Superior temporal gyrus (tissue), 1 donor: ENCODE results near the gene ACTMAP.
"Not testable (repeated sequence)": the region's sequence is repeated elsewhere in the genome, so short reads cannot be mapped to it uniquely, and the experiment has no call there.

Experiments used
- DNase-seq: peaks from one replicate; pipeline ENCODE4 v3.0.0-alpha.2; 2016; ENCODE audit errors: extremely low spot score

The ACTMAP gene

DNA sequence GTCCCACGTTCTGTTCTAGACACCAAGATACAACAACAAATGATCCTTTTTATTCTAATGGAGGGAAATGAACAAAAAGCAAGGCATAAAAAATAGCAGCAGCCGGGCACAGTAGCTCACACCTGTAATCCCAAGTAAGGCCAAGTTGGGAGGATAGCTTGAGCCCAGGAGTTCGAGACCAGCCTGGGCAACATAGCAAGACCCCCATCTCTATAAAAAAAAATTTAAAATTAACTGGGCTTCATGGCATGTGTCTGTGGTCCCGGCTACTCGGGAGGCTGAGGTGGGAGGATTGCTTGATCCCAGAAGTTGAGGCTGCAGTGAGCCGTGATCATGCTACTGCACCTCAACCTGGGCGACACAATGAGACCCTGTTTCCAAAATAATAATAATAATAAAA, 26.1 kb upstream of the ACTMAP start:
- no peak for DNase-seq

DNA sequence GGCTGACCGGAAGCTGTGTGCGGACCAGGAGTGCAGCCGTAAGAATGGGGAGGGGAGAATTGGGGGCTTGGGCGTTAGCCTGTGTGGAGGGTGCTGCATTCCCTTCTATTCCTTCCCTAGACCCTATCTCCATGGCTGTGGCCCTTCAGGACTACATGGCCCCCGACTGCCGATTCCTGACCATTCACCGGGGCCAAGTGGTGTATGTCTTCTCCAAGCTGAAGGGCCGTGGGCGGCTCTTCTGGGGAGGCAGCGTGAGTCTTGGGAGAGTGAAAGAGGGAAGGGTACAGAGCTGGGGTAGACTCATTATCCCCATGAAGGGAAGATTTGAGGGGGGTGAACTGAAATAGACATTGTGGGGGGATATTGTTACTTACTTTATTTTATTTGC, 25.4 kb upstream of the ACTMAP start:
- DNase-seq, result no peak

DNA sequence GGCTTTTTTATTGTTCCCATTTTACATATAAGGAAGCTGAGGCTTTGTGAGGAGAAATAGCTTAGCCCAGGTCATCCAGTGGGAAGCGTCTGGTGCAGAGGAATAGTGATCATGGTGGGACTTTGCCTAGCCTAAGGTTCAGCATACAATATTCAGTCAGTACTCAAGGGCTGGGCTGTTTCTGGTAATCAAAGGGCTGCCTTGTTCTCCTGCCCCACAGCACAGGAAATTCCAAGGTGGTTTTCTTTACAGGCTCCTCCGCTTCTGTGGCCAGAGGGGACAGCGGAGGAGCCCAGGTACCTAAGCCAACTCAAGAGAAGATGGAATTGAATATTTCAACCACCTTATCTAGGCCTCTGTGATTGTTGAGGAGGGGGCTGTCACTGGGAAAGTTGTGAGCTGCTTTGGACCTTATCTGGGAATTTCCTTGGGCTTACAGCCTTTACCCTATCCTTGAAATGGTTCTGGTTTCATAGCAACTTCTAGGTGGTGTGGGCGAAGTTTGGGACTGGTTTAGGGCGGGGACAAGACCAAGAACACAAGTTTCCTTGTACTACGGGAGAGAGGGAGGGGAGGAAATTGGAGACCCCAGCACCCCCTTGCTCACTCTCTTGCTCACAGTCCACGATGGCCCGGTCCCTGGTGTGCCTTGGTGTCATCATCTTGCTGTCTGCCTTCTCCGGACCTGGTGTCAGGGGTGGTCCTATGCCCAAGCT, 24.8 kb upstream of the ACTMAP start, which contains the start of gene MIA:
TSS of gene MIA (plus strand) at position 606 of the 716 bp plus-strand sequence. CDS start at position 628, 22 bp downstream.
- no peak for DNase-seq

DNA sequence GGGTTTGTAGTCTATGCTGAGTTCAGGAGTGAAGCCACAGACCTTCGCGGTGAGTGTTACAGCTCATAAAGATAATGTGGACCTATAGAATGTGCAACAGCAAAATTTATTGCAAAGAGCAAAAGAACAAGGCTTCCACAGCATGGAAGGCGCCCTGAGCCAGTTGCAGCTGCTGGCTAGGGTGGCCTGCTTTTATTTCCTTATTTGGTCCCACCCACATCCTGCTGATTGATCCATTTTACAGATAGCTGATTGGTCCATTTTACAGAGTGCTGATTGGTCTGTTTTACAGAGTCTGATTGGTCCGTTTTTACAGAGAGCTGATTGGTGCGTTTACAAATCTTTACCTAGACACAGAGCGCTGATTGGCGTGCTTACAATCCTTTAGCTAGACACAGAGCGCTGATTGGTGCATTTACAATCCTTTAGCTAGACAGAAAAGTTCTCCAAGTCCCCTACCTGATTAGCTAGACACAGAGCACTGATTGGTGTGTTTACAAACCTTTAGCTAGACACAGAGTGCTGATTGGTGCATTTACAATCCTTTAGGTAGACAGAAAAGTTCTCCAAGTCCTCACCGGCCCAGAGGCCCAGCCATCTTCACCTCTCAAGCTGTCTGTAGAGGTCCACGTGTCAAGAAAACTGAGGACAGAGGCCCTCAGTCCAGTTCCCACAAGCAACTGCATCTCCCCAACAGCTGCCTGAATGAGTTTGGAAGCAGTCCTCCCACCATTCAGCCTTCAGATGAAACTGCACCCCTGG, 21.0 kb upstream of the ACTMAP start:
- DNase-seq, result not testable (repeated sequence)

DNA sequence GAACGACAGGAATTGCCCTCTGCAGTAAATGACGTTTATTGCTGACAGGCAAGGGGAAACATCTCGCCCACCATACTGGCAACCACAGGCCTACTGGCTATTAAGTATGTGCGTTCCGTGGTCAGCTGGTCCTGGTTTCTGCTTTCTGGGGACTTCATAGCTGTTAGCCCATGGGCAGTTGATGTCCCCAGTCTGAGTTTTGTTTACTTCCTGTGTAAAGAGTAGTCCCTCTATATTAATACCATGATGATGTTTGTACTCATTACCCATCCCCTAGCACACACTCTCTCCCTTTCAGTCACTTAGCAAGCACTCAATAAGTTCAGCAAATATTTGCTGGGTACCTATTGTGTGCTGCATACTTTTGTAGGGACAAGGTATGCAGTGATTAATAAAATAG, 18.6 kb upstream of the ACTMAP start:
- DNase-seq, result no peak

DNA sequence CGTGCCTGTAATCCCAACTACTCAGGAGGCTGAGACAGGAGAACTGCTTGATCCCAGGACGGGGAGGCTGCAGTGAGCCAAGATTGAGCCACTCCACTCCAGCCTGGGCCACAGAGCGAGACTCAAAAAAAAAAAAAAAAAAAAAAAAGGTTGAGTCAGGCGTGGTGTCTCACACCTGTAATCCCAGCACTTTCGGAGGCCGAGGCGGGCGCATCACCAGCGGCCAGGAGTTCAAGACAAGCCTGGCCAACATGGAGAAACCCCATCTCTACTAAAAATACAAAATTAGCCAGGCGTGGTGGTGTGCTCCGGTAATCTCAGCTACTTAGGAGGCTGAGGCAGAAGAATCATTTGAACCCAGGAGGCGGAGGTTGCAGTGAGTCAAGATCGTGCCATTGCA, 16.1 kb upstream of the ACTMAP start:
- not testable (repeated sequence) for DNase-seq

DNA sequence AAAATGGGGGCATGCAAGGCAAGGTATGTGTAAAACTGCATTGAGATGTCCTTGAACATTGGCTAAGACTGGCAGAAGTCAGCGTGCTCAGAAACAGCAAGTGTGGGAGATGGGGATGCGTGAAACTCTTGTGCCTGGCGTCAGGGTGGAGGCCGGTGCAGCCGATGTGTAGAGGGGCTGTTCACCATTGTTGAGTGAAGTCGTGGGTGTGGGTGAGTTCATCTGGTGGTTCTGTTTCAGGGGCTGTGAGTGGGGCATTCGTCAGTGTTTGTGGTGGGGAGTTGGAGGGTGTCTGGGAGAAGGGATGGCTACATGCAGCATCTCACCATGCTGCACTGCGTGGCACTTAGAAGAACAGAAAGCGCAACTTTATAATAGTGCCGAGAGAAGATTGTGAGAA, 13.7 kb upstream of the ACTMAP start:
- DNase-seq, result no peak

DNA sequence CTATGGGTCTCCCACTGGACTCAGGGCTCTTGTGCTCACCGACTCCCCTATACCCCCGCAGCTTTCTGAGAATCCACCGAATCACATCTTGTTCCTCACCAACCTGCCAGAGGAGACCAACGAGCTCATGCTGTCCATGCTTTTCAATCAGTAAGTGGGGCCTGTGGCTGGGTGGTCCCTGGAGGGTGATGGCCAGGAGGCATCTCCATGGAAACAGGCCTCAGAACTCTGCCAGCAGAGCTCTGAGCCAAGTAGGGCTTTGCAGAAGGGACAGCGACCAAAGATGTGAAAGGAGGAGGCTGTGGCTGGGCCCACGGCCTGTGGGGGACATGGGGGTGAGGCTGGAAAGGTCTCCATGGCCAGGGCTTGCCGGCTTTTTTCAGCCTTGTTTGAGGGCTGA, 13.2 kb upstream of the ACTMAP start:
- no peak for DNase-seq

DNA sequence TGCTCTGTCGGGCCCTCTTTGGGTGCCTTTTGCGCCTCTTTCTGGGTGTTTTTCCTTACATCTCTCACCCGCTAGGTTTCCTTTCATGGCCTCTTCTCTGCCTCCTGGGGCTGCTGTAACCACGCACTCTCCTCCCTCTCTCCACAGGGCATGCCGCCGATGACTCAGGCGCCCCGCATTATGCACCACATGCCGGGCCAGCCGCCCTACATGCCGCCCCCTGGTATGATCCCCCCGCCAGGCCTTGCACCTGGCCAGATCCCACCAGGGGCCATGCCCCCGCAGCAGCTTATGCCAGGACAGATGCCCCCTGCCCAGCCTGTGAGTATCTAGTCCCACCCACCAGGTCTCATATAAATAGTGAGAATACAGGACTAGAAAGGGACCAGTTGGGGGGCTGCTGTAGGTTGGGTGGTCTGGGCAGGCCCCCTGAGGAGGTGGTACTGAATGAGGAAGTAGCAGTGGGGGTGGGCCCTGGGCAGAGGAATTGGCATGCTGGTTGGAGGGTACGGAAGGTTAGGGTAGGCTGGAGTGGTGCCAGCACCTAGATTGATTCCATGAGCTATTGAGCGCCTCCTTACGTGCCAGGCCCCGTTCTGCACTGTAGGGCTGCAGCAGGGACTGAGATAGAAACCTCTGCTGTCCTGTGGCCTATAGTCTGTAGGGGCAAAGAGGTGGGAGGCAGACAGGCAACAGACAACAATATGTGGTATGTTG, 12.6 kb upstream of the ACTMAP start:
- no peak for DNase-seq

DNA sequence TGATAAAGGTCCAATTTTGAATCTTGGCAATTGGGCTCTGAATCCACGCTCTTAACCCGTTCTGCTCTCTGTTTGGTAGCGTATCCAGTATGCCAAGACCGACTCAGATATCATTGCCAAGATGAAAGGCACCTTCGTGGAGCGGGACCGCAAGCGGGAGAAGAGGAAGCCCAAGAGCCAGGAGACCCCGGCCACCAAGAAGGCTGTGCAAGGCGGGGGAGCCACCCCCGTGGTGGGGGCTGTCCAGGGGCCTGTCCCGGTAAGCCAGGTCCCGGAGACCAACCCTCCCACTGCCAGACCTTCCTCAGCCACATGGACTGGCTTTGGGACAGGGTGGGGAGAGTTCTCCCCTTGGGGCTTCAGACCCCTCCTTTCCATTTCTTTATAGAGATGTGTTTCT, 9.1 kb upstream of the ACTMAP start:
- DNase-seq, result no peak

DNA sequence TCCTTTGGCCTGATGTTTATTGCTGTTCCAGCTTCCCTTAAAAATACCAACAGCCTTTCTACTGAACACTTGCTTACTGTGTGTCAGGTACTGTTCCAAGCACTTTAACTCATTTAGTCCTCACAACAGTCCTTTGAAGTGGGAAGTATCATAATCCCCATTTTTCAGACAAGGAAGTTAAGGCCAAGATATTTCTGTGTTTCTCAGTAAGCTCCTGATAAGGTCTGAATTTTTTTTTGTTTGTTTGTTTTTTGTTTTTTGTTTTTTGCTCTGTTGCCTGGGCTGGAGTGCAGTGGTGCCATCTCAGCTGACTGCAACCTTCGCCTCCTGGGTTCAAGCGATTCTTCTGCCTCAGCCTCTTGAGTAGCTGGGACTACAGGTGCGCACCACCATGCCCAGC, 8.2 kb upstream of the ACTMAP start:
- no peak for DNase-seq

DNA sequence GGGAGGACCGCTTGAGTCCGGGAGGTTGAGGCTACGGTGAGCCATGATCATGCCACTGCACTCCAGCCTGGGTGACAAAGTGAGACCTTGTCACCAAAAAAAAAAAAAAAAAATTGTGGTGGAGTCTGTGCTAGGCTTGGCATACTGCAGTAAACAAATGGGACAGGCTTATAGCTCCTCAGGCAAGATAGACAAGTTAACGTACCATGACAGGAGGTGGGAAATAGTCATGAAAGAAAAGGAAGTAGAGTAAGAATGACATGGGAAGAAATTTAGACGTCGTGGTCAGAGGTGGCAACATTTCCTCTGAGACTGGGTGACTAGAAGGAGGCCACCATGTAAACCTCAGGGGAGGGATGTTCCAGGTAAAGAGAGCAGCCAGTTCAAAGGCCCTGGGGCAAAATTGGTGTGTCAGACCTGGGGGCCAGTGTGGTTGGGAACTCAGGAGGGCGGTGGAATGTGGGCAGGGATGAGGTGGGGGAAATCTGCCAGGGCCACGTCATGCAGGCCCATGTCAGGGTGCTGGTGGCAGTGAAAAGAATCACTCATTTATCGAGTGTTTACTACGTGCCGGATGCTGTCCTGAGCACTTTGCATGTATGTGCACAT, 6.3 kb upstream of the ACTMAP start:
- no peak for DNase-seq

DNA sequence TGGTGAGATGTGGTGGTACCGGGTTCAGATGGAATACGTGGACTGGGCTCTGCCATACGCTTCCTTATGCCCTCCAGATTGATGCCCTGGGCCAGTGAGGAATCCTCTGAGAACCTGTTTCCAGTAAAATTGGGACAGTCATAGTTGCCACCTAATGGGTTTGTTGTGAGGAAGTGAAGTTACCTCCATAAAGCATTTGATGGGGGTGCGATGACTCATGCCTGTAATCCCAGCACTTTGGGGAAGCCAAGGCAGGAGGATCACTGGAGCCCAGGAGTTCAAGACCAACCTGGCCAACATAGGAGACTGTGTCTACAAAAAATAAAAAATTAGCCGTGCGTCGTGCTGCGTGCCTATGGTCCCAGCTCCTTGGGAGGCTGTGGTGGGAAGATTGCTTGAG, 5.5 kb upstream of the ACTMAP start:
- DNase-seq, result no peak

DNA sequence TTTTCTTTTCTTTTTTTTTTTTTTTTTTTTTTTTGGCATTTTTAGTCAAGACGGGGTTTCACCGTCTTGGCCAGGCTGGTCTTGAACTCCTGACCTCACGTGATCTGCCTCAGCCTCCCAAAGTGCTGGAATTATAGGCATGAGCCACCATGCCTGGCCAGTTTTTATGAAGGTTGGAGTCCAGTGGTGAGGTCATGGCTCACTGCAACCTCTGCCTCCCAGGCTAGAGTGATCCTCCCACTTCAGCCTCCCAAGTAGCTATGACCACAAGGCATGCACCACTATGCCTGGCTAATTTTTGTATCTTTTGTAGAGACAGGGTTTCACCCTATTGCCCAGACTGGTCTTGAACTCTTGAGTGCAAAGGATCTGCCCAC, 5.0 kb upstream of the ACTMAP start:
- no peak for DNase-seq

DNA sequence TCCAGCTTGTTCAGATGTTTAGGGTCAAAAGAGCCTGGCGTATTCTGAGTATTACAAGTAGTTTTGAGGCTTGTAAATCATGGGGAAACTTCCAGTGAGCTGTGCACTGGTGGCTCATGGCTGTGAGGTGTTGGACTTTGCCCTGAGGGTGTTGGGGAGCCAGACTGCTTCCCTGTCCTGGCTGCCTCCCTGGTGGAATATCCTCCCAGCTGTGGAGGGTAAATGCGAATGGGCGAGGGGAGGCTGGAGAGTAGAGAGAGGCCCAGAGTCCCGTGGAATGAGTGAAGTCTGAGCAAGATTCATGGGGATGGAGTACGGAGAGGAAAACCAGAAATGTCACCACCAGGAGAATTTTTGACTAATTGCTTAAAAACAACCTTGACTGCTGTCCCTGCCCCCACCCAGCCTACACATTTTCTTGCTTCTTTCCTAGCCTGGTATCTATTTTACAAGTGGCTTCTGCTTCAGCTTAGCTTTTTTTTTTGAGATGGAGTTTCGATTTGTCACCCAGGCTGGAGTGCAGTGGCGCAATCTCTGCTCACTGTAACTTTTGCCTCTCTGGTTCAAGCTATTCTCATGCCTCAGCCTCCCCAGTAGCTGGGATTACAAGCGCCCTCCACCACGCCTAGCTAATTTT, 4.5 kb upstream of the ACTMAP start:
- no peak for DNase-seq

DNA sequence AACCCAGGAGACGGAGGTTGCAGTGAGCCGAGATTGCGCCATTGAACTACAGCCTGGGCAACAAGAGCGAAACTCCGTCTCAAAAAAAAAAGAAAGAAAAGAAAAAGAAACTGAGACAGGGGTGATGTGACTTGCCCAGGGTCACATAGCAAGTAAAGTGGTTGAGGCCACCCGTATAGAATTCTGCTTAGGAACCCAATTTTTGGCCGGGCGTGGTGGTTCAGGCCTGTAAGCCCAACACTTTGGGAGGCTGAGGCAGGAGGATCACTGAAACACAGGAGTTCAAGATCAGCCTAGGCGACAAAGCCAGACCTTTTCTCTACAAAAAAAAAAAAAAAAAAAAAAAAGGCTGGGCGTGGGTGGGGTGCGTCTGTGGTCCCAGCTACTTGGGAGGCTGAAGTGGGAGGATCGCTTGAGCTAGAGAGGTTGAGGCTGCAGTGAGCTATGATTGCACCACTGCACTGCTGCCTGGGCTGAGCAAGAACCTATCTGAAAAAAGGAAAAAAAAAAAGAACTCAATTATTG, 2.0 kb upstream of the ACTMAP start:
- no peak for DNase-seq

DNA sequence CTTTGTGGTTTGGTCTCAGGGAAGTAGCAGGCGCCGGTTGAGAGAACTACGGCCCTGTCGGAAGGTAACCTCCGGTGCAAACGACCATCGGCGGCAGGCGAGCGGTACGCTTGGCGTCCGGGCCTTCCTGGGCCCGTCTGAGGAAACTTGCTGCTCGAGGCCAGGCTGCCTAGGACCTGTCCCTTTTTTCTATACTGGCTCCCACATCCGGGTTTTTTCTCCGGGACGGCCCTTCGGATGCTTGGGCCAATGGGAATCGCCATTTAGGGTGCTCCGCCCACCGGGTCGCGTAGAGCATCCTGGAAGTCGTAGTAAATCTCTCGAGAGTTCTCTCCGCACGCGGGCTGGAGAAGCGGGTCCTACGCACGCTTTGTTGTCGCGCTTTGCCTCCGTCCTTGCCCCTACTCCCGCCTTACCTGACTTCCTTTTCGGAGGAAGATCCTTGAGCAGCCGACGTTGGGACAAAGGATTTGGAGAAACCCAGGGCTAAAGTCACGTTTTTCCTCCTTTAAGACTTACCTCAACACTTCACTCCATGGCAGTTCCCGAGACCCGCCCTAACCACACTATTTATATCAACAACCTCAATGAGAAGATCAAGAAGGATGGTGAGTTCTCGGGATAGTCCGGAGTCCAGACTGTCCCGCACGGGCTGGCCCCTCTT, 729 bp upstream of the ACTMAP start, which contains the start of gene SNRPA:
TSS of gene SNRPA (plus strand) at position 330 of the 664 bp plus-strand sequence. CDS start at position 536, 206 bp downstream.
- peak; percentile 99 for DNase-seq

DNA sequence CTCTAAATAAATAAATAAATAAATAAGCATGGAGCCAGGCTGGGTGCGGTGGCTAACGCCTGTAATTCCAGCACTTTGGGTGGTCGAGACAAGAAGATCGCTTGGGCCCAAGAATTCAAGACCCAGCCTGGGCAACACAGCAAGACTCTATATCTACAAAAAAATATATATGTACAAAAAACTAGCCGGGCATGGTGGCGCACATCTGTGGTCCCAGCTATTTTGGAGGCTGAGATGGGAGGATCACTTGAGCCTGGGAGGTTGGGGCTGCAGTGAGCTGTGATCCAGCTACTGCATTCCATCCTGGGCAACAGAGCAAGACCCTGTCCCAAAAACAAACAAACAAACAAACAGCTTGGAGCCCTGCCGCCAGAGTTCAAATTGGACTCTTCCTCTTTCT, 2.7 kb downstream of the ACTMAP start:
- no peak for DNase-seq

DNA sequence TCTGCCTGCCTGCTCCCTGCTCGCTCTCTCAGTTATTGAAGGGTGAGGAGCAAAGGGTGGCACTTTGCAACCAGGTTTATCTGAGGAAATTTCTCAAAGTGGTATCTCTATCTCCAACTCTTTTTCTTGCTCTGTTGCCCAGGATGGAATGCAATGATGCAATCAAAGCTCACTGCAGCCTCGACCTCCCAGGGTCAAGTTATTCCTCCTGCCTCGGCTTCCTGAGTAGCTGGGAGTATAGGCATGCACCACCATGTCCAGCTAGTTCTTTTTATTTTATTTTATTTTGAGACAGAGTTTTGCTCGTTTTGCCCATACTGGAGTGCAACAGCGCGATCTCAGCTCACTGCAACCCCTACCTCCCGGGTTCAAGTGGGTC, 4.9 kb downstream of the ACTMAP start:
- no peak for DNase-seq

DNA sequence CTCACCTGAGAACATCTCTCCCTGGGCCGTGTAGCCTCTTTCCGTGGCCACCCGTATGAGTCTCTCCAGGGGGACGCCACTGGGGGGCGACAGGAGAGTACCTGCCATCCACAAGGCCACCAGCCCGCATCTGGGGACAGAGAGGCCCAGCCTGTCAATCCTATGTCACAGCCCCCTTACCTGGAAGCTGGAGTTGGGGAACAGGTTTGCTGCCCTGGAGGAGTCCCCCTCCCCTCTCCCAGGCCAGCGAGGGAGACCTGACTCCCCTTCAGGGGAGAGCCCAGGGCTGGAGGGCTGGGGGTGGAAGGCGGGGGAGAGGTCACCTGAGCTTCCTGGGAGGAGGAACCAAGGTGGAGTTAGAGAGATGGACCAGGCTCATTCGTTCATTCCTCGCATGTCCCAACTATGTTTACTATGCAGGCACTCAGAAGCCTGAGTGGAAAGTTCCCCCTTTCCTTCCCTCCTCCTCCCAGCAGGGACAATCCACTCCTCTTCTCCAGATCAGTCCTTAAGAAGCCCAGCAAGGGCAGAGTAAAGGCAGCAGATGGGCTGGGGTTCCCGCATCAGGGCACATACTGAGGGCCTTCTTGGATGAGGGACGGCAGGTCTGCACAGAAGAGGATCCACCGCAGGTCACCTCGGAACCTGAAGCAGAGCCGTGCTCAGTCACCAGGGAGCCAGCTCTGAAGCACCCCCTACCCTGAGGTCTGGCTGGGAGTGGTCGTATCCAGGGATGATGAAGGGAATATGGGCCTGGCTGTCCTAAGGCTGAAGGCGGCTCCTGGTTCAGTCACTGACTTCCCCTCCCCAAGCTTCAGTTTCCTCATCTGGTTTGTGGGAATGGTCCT, 5.5 kb downstream of the ACTMAP start:
- DNase-seq, result no peak
